ENCODE measurements around the gene CDC40. TPM values are rescaled to one million over a fixed set of nuclear protein-coding genes. Genes with fewer than 3 reads are reported as not detected.

CDC40 gene
- total RNA-seq, 4 donors from 2014 or later = 14.6 to 19.7 (median 16.5) TPM

DNA sequence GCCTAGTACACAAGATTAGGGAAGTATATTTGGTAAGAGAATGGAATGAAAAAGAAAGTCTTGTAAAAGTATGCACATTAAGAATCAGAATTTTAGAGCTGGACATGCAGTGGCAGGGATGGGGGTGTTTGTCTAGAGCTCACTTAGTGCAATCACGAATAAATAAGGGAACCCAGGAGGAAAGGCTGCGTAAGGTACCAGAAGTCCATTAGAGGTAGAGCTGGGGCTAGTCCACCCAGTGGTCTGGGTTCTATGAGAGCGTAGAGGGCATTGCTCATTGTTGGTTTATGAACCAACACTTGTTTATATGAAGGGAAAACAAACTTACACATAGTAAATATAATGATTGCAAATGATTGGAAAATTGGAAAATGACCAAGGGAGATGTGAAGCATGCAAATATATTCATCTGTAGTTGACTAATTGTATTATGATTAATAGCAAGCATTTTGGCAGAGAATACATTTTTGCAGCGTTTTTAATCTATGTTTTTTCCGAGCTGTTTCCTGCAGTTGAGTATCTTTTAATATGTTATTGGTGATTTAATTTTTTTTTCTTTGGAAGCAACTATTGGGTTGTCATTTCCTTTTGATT lies 3.2 kb downstream of the CDC40 start:
- H3K9me3 ChIP-seq = no peaks in the 10 kb centered on the region

DNA sequence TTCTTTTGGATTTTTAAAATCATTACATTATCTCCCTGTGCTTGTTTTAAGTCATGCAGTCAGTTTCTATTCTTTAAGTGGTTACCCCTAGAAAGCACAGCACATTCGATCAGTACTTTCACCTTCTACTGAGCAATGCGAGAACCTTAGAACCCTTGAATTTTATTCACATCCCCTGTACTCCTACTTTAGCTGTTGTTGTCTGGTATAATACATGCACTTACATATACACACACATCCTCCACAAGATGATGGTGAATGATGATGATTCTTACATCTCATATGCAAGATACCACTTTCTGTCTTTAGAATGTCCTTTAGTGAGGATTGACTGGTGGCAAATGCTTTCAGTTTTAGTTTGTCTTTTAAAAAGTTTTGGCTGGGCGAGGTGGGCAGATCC lies 5.7 kb downstream of the CDC40 start:
- in situ Hi-C loops (cut with MboI; ENCODE audit: low sequenced_read_pairs in 4 of 4) = loop anchor here in 3 of 4 donors (25.0 kb wide), 1 partner anchor 499 kb away; the partner anchor contains the start of genes AK9 (in 3 of the 3) and FIG4 (in 3 of the 3)
- no peak for DNase-seq
- TF ChIP-seq CTCF (IDR thresholded peaks at IDR 0.05 in 4 of 5, conservative IDR thresholded peaks at IDR 0.05 in 1 of 5) = no peak
- Histone ChIP-seq H3K36me3 (no peaks in the 10 kb centered on the region), H3K27ac (no peak overlapping the region), H3K27me3 (no peaks in the 10 kb centered on the region), H3K9me3 (no peaks in the 10 kb centered on the region), H3K4me1 (peaks cover 36 to 45% of the 10 kb centered on the region in 2 donors), H3K4me3 (no peak overlapping the region)
- intact Hi-C loops (cut with DNase I; ENCODE audit: low total_unique reads) = loop anchor here (10.0 kb wide), 3 partner anchors 491 to 799 kb away; partner anchors contain the start of genes AK9, CDK19, FIG4 and RPF2
- ATAC-seq = no peak

More for the DNA sequence above, 3.2 kb downstream of the CDC40 start:
- no peak for DNase-seq
- ATAC-seq = no peak
- no peak overlapping the region for H3K27ac ChIP-seq
- intact Hi-C loops (cut with DNase I; ENCODE audit: low total_unique reads) = loop anchor here (10.0 kb wide), 3 partner anchors 489 to 801 kb away; partner anchors contain the start of genes AK9, CDK19, FIG4 and RPF2
- H3K27me3 ChIP-seq = no peaks in the 10 kb centered on the region
- no peaks in the 10 kb centered on the region for H3K36me3 ChIP-seq
- in situ Hi-C loops (cut with MboI; ENCODE audit: low sequenced_read_pairs in 4 of 4) = loop anchor here in 3 of 4 donors (25.0 kb wide), 1 partner anchor 496 kb away; the partner anchor contains the start of genes AK9 (in 3 of the 3) and FIG4 (in 3 of the 3)
- H3K4me1 ChIP-seq = peaks cover 44 to 45% of the 10 kb centered on the region in 2 donors
- H3K4me3 ChIP-seq = no peak overlapping the region
- TF ChIP-seq CTCF (IDR thresholded peaks at IDR 0.05 in 4 of 5, conservative IDR thresholded peaks at IDR 0.05 in 1 of 5) (no peak), POLR2A (IDR thresholded peaks at IDR 0.05) (no peak)

DNA sequence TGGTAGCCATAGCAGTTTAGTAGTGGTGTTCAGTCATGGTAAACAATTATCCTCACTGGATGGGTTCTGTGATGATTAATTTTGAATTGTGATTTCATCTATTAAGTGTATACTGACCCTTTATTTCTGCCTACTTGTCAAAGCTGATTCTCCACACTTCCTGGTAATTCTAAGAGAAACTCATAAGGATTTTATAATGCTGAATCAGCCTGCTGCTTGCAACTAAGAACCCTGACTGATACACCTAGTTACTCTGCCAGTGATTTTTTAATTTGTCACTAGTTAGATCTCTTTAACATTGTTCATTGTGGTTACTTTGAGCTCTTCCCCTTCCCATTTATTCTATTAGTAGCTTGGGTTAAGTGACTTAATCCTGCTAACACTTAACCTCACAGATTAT lies 8.6 kb downstream of the CDC40 start:
- no peak overlapping the region for H3K27ac ChIP-seq
- peaks cover 16 to 29% of the 10 kb centered on the region in 2 donors for H3K4me1 ChIP-seq
- in situ Hi-C loops (cut with MboI; ENCODE audit: low sequenced_read_pairs in 4 of 4) = loop anchor here in 3 of 4 donors (25.0 kb wide), 1 partner anchor 501 kb away; the partner anchor contains the start of genes AK9 (in 3 of the 3) and FIG4 (in 3 of the 3)
- no peak for TF ChIP-seq CTCF (IDR thresholded peaks at IDR 0.05 in 4 of 5, conservative IDR thresholded peaks at IDR 0.05 in 1 of 5)
- no peak for TF ChIP-seq POLR2A (IDR thresholded peaks at IDR 0.05)
- DNase-seq = no peak
- peaks cover 0 to 5% of the 10 kb centered on the region in 2 donors for H3K36me3 ChIP-seq
- no peak overlapping the region for H3K4me3 ChIP-seq
- intact Hi-C loops (cut with DNase I; ENCODE audit: low total_unique reads) = loop anchor here (10.0 kb wide), 3 partner anchors 494 to 796 kb away; partner anchors contain the start of genes AK9, CDK19, FIG4 and RPF2
- ATAC-seq = no peak
- H3K9me3 ChIP-seq = no peaks in the 10 kb centered on the region
- H3K27me3 ChIP-seq = no peaks in the 10 kb centered on the region

DNA sequence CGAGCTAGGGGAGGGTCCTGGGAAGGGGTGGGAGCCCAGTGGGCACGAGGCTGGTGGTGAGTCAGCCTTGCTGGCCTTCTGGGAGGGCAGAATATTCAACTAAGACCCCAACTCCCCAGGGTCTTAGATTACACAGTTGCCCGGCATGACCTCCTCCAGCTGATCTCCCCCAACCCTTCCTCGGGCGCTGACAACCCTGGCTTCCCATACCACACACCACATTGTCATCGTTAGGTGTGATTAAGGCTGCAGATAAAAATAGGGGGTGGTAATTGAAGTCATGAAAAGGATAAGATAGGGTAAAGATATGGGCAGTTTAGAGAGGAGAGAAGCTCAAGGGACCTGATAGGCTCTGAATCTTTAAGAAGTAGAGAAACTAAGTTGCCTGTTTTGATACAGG lies 10.5 kb downstream of the CDC40 start:
- Histone ChIP-seq H3K27ac (no peak overlapping the region), H3K4me1 (peaks cover 6 to 16% of the 10 kb centered on the region in 2 donors), H3K27me3 (no peaks in the 10 kb centered on the region), H3K9me3 (no peaks in the 10 kb centered on the region), H3K4me3 (no peak overlapping the region), H3K36me3 (peaks cover 0 to 9% of the 10 kb centered on the region in 2 donors)
- in situ Hi-C loops (cut with MboI; ENCODE audit: low sequenced_read_pairs in 4 of 4) (loop anchor here in 3 of 4 donors (25.0 kb wide), 1 partner anchor 503 kb away; the partner anchor contains the start of genes AK9 (in 3 of the 3) and FIG4 (in 3 of the 3)), intact Hi-C loops (cut with DNase I; ENCODE audit: low total_unique reads) (no loop called here)
- ATAC-seq = no peak
- no peak for TF ChIP-seq POLR2A (IDR thresholded peaks at IDR 0.05)
- no peak for TF ChIP-seq CTCF (IDR thresholded peaks at IDR 0.05 in 4 of 5, conservative IDR thresholded peaks at IDR 0.05 in 1 of 5)
- DNase-seq = no peak
